GDM1 (cell line): Measurements from ENCODE around the gene SOCS4.
"Not testable (repeated sequence)": the region's sequence is repeated elsewhere in the genome, so short reads cannot be mapped to it uniquely, and the experiment has no call there.

ENCODE experiments used
- DNase-seq: peaks from one replicate; lab custom pipeline; 2025; lab: John Stamatoyannopoulos, UW

The SOCS4 gene, protein sequence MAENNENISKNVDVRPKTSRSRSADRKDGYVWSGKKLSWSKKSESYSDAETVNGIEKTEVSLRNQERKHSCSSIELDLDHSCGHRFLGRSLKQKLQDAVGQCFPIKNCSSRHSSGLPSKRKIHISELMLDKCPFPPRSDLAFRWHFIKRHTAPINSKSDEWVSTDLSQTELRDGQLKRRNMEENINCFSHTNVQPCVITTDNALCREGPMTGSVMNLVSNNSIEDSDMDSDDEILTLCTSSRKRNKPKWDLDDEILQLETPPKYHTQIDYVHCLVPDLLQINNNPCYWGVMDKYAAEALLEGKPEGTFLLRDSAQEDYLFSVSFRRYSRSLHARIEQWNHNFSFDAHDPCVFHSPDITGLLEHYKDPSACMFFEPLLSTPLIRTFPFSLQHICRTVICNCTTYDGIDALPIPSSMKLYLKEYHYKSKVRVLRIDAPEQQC

GRCh38 chr14:55026793-55027561 lies at the start of gene SOCS4, which contains the start of gene WDHD1:
Gene SOCS4, plus strand, starts transcription at chr14:55027236. Its CDS starts 15,806 bp downstream, at chr14:55043042.
Gene WDHD1, minus strand, starts transcription at chr14:55027099. Its CDS starts 312 bp downstream, at chr14:55026787.
- DNase-seq = peak; percentile 93

GRCh38 chr14:54979039-54979438 lies 48.0 kb upstream of the SOCS4 start:
- DNase-seq = no peak

- no peak for DNase-seq
Measured at GRCh38 chr14:54981698-54982097, 45.3 kb upstream of the SOCS4 start.

GRCh38 chr14:54985156-54985555 lies 41.9 kb upstream of the SOCS4 start:
- no peak for DNase-seq

DNA sequence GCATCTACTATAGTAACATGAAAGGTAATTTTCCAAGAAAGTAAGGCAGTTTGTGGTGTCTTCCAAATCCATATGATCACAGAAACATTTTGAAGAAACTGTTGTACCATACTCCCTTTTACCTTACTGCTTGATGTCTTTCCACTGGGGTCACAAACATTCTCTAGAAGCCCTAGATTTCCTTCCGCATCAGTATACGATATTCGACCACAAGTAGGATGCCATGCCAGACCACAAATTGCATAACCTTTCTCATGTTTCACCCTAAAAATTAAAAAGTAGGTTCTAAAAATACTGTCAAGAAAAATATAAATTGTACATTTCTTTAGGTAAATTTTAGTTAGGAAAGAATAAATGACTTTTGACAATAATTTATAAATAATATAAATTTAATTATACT lies 26.7 kb upstream of the SOCS4 start:
- DNase-seq = no peak

GRCh38 chr14:55005071-55005470 lies 22.0 kb upstream of the SOCS4 start:
- no peak for DNase-seq

DNA sequence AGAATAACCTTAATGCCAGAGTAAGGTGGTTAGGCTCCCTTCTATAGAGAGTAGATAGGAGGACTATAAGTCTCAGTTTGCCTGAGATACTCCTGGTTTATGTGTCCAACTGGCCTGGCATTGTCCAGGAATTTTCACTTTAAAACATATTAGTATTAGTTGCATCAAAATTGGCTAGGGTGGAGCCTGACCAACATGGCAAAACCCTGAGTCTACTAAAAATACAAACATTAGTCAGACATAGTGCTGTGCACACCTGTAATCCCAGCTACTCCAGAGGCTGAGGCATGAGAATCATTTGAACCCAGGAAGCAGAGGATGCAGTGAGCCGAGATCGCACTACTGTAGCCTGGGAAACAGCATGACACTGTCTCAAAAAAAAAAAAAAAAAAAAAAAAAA lies 12.0 kb upstream of the SOCS4 start:
- DNase-seq = no peak

GRCh38 chr14:55019968-55020554 lies 7.0 kb upstream of the SOCS4 start:
- no peak for DNase-seq

DNA sequence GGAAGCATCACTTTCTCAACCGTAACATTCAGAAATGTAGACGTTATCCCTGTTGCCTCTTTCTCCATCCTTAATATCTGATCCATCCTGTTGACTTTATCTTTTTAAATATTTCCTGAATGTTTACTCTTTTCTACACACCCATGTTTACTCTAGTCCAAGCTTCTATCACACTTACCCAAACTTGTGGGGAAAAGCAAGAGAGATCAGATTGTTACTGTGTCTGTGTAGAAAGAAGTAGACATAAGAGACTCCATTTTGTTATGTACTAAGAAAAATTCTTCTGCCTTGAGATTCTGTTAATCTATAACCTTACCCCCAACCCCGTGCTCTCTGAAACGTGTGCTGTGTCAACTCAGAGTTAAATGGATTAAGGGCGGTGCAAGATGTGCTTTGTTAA lies 2.7 kb upstream of the SOCS4 start:
- not testable (repeated sequence) for DNase-seq

DNA sequence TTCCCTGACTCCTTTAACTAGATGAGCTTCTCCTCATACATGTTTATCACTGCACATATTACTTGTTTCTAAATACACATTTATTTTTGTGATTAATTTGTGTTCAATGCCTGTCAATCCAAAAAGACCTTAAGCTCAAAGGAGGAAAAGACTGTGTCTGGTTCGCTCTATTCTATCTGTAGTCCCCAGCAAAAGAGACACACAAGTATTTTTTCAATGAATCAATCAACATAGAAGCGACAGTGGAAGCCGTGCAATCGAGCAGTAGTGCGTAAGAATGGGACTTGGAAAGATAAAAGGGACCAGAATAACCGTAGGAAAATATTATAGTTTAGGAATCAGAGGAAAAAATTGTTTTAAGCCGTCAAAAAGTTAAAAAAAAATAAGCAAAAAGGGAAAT lies 1.1 kb upstream of the SOCS4 start:
- no peak for DNase-seq

- DNase-seq = no peak
Measured at GRCh38 chr14:55026441-55026792, 619 bp upstream of the SOCS4 start.

- no peak for DNase-seq
Measured at GRCh38 chr14:55028066-55028465, 1.0 kb downstream of the SOCS4 start.

GRCh38 chr14:55028476-55028875 lies 1.4 kb downstream of the SOCS4 start:
- no peak for DNase-seq

- DNase-seq = no peak
Measured at GRCh38 chr14:55031190-55031589, 4.2 kb downstream of the SOCS4 start.

GRCh38 chr14:55037995-55038394 lies 11.0 kb downstream of the SOCS4 start:
- not testable (repeated sequence) for DNase-seq

- DNase-seq = no peak
Measured at GRCh38 chr14:55038708-55039107, 11.7 kb downstream of the SOCS4 start.

- no peak for DNase-seq
Measured at GRCh38 chr14:55043528-55043927, 16.5 kb downstream of the SOCS4 start.

GRCh38 chr14:55045087-55045486 lies 18.1 kb downstream of the SOCS4 start:
- DNase-seq = no peak

DNA sequence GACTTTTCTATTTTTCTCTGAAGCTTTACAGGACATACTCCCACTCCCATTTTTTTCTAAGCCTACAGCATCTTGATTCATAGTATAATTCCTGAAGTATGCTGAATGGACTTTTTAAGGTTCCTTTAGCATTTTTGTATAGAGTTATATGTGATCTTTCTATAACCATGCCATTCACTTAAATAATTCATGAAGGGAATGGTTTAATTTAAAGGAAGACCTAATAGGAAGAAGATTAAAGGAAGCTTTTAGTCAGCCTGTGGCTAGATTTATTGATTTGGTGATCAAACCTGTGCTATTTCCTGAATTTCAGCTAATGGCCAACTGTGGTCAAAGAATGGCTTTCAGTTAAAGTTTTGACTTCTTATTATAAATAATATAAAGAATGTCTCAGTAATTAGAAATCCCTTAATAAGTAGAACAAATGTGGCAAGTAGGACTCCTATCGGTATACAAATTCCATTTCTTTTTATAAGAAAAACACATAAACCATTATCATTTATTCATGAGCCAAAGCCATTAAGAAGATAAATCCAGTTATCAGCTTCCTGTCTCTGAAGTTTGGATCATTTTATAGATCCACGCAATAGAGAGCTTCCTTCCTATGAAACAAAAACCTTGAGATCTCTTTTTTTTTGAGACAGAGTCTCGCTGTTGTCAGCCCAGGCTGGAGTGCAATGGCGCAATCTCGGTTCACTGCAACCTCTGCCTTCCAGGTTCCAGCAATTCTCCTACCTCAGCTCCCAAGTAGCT lies 20.4 kb downstream of the SOCS4 start:
- no peak for DNase-seq

DNA sequence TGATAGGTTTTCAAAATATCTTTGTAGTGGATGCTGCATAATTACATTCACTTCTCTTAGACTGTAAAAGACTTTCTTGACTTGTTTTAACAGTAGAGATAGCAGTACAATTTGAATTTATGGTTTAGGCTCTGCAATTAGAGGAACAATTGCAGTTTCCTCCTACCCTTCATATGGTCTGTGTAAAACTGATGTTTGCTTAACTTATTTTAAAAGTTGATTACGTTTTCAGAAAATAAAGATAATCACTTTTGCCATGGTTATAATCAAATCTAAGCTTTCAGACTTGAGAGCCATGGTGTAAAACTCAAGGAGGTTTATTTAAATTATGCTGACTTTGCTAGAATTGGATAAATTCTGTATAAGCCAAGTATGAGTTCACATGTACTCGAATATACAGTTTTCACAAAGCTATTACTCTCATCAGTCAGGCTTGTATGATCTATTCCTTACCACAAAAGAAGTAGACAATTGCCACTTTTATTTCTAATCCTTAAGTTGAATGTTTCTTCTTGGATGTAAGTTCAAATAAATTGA lies 21.9 kb downstream of the SOCS4 start:
- DNase-seq = no peak

DNA sequence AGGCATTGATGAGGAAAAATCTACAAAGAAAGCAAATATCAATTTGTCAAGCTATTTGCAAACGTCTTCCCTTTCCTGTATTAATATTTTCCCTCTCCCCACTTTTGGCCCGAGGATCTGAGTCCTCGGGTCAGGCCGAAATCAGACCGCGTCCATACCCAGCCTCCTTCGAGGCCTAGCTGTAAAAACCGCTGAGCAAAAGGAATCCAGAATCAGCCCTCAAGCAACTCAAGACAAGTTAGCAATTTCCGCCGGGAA lies 24.1 kb downstream of the SOCS4 start:
- DNase-seq = no peak
